ENCODE data around the gene HCFC1.

The HCFC1 gene

GRCh38 chrX:153950127-153950526, 21.5 kb downstream of the HCFC1 start:
- 89 to 90% methylated on average over 19 of the region's 19 CpGs for WGBS, 2 experiments
- no peak overlapping the region for H3K27ac ChIP-seq (ENCODE audit: insufficient read depth, low read depth, low read length, poor library complexity, severe bottlenecking)
- peaks cover 14% of the 10 kb centered on the region for H3K36me3 ChIP-seq (ENCODE audit: control insufficient read depth, insufficient read depth, low read length)
- no peaks in the 10 kb centered on the region for H3K4me1 ChIP-seq (ENCODE audit: control insufficient read depth, insufficient read depth, low read length)
- H3K27me3 ChIP-seq (ENCODE audit: control insufficient read depth, insufficient read depth, low read length, poor library complexity, severe bottlenecking) = no peaks in the 10 kb centered on the region
- no peaks in the 10 kb centered on the region for H3K9me3 ChIP-seq (ENCODE audit: control insufficient read depth, low read length)
- no peak overlapping the region for H3K4me3 ChIP-seq (ENCODE audit: insufficient read depth, low read depth, low read length)

GRCh38 chrX:153948847-153949805, 22.5 kb downstream of the HCFC1 start:
- Histone ChIP-seq H3K36me3 (ENCODE audit: control insufficient read depth, insufficient read depth, low read length) (peaks cover 14% of the 10 kb centered on the region), H3K4me3 (ENCODE audit: insufficient read depth, low read depth, low read length) (no peak overlapping the region), H3K9me3 (ENCODE audit: control insufficient read depth, low read length) (no peaks in the 10 kb centered on the region), H3K27ac (ENCODE audit: insufficient read depth, low read depth, low read length, poor library complexity, severe bottlenecking) (peak overlapping the region; percentile 66), H3K27me3 (ENCODE audit: control insufficient read depth, insufficient read depth, low read length, poor library complexity, severe bottlenecking) (no peaks in the 10 kb centered on the region), H3K4me1 (ENCODE audit: control insufficient read depth, insufficient read depth, low read length) (no peaks in the 10 kb centered on the region)
- 71 to 74% methylated on average over 26 to 28 of the region's 30 CpGs for WGBS, 2 experiments

- Histone ChIP-seq H3K4me1 (ENCODE audit: control insufficient read depth, insufficient read depth, low read length) (no peaks in the 10 kb centered on the region), H3K27me3 (ENCODE audit: control insufficient read depth, insufficient read depth, low read length, poor library complexity, severe bottlenecking) (no peaks in the 10 kb centered on the region), H3K27ac (ENCODE audit: insufficient read depth, low read depth, low read length, poor library complexity, severe bottlenecking) (peak overlapping the region; percentile 76), H3K9me3 (ENCODE audit: control insufficient read depth, low read length) (no peaks in the 10 kb centered on the region), H3K4me3 (ENCODE audit: insufficient read depth, low read depth, low read length) (no peak overlapping the region), H3K36me3 (ENCODE audit: control insufficient read depth, insufficient read depth, low read length) (peaks cover 14% of the 10 kb centered on the region)
- 27 to 35% methylated on average over 8 to 10 of the region's 10 CpGs for WGBS, 2 experiments
Observed at GRCh38 chrX:153948002-153948466, 23.6 kb downstream of the HCFC1 start.

GRCh38 chrX:153947009-153947769, 24.4 kb downstream of the HCFC1 start:
- 46 to 59% methylated on average over 15 to 19 of the region's 19 CpGs for WGBS, 2 experiments
- Histone ChIP-seq H3K9me3 (ENCODE audit: control insufficient read depth, low read length) (no peaks in the 10 kb centered on the region), H3K27ac (ENCODE audit: insufficient read depth, low read depth, low read length, poor library complexity, severe bottlenecking) (peak overlapping the region; percentile 76), H3K4me1 (ENCODE audit: control insufficient read depth, insufficient read depth, low read length) (no peaks in the 10 kb centered on the region), H3K27me3 (ENCODE audit: control insufficient read depth, insufficient read depth, low read length, poor library complexity, severe bottlenecking) (no peaks in the 10 kb centered on the region), H3K36me3 (ENCODE audit: control insufficient read depth, insufficient read depth, low read length) (peaks cover 6% of the 10 kb centered on the region), H3K4me3 (ENCODE audit: insufficient read depth, low read depth, low read length) (no peak overlapping the region)

- Histone ChIP-seq H3K9me3 (ENCODE audit: control insufficient read depth, low read length) (no peaks in the 10 kb centered on the region), H3K4me3 (ENCODE audit: insufficient read depth, low read depth, low read length) (no peak overlapping the region), H3K27ac (ENCODE audit: insufficient read depth, low read depth, low read length, poor library complexity, severe bottlenecking) (no peak overlapping the region), H3K36me3 (ENCODE audit: control insufficient read depth, insufficient read depth, low read length) (no peaks in the 10 kb centered on the region), H3K4me1 (ENCODE audit: control insufficient read depth, insufficient read depth, low read length) (peaks cover 4% of the 10 kb centered on the region), H3K27me3 (ENCODE audit: control insufficient read depth, insufficient read depth, low read length, poor library complexity, severe bottlenecking) (no peaks in the 10 kb centered on the region)
- 95 to 97% methylated on average over 24 of the region's 24 CpGs for WGBS, 2 experiments
Observed at GRCh38 chrX:153945956-153946943, 25.4 kb downstream of the HCFC1 start.

- WGBS, 2 experiments = 50 to 65% methylated on average over 6 of the region's 6 CpGs
- peaks cover 7% of the 10 kb centered on the region for H3K4me1 ChIP-seq (ENCODE audit: control insufficient read depth, insufficient read depth, low read length)
- no peaks in the 10 kb centered on the region for H3K27me3 ChIP-seq (ENCODE audit: control insufficient read depth, insufficient read depth, low read length, poor library complexity, severe bottlenecking)
- no peak overlapping the region for H3K4me3 ChIP-seq (ENCODE audit: insufficient read depth, low read depth, low read length)
- H3K36me3 ChIP-seq (ENCODE audit: control insufficient read depth, insufficient read depth, low read length) = no peaks in the 10 kb centered on the region
- no peak overlapping the region for H3K27ac ChIP-seq (ENCODE audit: insufficient read depth, low read depth, low read length, poor library complexity, severe bottlenecking)
- H3K9me3 ChIP-seq (ENCODE audit: control insufficient read depth, low read length) = no peaks in the 10 kb centered on the region
Observed at GRCh38 chrX:153944800-153945150, 26.8 kb downstream of the HCFC1 start.

GRCh38 chrX:153944140-153944799, 27.3 kb downstream of the HCFC1 start, which contains the start of gene RENBP:
Gene RENBP, minus strand, starts transcription at chrX:153944643. Its CDS starts 33 bp downstream, at chrX:153944610.
- Histone ChIP-seq H3K9me3 (ENCODE audit: control insufficient read depth, low read length) (no peaks in the 10 kb centered on the region), H3K27ac (ENCODE audit: insufficient read depth, low read depth, low read length, poor library complexity, severe bottlenecking) (no peak within 1 kb of the TSS), H3K27me3 (ENCODE audit: control insufficient read depth, insufficient read depth, low read length, poor library complexity, severe bottlenecking) (no peaks in the 10 kb centered on the region), H3K4me3 (ENCODE audit: insufficient read depth, low read depth, low read length) (no peak within 1 kb of the TSS), H3K36me3 (ENCODE audit: control insufficient read depth, insufficient read depth, low read length) (no peaks in the 10 kb centered on the region), H3K4me1 (ENCODE audit: control insufficient read depth, insufficient read depth, low read length) (peaks cover 8% of the 10 kb centered on the region)
- 33 to 36% methylated on average over 30 to 31 of the region's 31 CpGs for WGBS, 2 experiments

GRCh38 chrX:153941336-153942252, 30.0 kb downstream of the HCFC1 start:
- Histone ChIP-seq H3K4me1 (ENCODE audit: control insufficient read depth, insufficient read depth, low read length) (peaks cover 8% of the 10 kb centered on the region), H3K4me3 (ENCODE audit: insufficient read depth, low read depth, low read length) (no peak overlapping the region), H3K36me3 (ENCODE audit: control insufficient read depth, insufficient read depth, low read length) (no peaks in the 10 kb centered on the region), H3K27me3 (ENCODE audit: control insufficient read depth, insufficient read depth, low read length, poor library complexity, severe bottlenecking) (no peaks in the 10 kb centered on the region), H3K9me3 (ENCODE audit: control insufficient read depth, low read length) (no peaks in the 10 kb centered on the region), H3K27ac (ENCODE audit: insufficient read depth, low read depth, low read length, poor library complexity, severe bottlenecking) (no peak overlapping the region)
- WGBS, 2 experiments = 23 to 27% methylated on average over 13 to 17 of the region's 23 CpGs

All from ectodermal cell (in vitro differentiated cells).